ENCODE data around the gene CD164L2. TPM values are rescaled to one million over a fixed set of nuclear protein-coding genes. Genes with fewer than 3 reads are reported as not detected.
"Not testable (repeated sequence)": the region's sequence is repeated elsewhere in the genome, so short reads cannot be mapped to it uniquely, and the experiment has no call there.

The CD164L2 gene
- total RNA-seq, 4 donors from 2014 or later: 0.50 to 0.63 (median 0.54) TPM; not detected in 1

GRCh38 chr1:27406362-27406680 lies 23.2 kb upstream of the CD164L2 start:
- H3K4me1 ChIP-seq: peaks cover 20 to 45% of the 10 kb centered on the region in 2 donors
- intact Hi-C loops (cut with DNase I): no loop called here

DNA sequence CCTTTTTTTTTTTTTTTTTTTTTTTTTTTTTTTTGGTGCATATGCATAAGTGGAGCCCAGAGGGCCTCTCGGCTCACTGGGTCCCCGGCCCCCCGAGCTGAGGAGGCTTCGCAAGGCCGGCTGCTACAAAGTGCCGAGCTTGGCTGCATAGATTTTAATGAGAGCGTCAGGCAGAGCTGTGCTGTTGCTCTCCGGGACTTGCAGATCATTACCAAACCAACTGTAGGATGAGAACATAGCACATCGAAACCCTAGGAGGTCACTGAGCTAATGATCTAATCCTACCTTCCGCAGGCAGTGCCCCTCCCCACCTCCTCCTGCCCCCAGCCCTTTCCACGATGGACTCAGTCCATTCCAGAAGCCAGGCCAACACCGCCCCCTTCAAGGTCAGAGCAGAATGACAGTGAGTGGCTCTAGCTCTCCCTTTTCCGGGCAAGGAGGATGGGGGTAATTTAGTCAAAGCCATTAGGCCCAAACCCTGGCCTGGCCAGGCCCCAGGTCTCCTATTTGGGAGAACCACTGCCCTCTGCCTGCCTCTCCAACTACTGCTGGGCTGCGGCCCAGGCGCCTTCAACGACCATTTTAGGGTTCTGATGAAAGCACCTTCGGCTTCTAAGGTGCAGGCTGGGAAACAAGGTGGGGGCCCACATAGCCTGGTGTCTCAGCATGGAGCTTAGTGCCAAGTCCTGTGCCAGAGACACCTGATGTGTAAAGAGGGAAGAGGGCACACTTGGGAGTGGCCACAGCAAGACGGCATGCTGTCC lies 22.6 kb upstream of the CD164L2 start:
- H3K27me3 ChIP-seq; H3K9me3 ChIP-seq; intact Hi-C loops (cut with DNase I); DNase-seq; H3K4me3 ChIP-seq (replicated peaks in 1 of 3): not testable (repeated sequence)
- Histone ChIP-seq H3K27ac (peak overlapping the region in 2 of 3 donors; percentile 31 to 43), H3K4me1 (peaks cover 20 to 45% of the 10 kb centered on the region in 2 donors), H3K36me3 (peaks cover 23 to 40% of the 10 kb centered on the region in 2 donors)
- 76 to 77% methylated on average over 5 to 11 of the region's 18 CpGs for WGBS, 2 donors

More at GRCh38 chr1:27406362-27406680, 23.2 kb upstream of the CD164L2 start:
- 76 to 80% methylated on average over 4 of the region's 4 CpGs for WGBS, 2 donors
- H3K27me3 ChIP-seq: no peaks in the 10 kb centered on the region
- no peak overlapping the region for H3K4me3 ChIP-seq (replicated peaks in 1 of 3)
- no peak for DNase-seq
- peaks cover 28 to 45% of the 10 kb centered on the region in 2 donors for H3K36me3 ChIP-seq
- no peaks in the 10 kb centered on the region for H3K9me3 ChIP-seq
- peak overlapping the region; percentile 31 to 43 (median 39) for H3K27ac ChIP-seq
- TF ChIP-seq CTCF (IDR thresholded peaks at IDR 0.05) (no peak), POLR2A (IDR thresholded peaks at IDR 0.05) (no peak)

GRCh38 chr1:27405074-27405473 lies 21.9 kb upstream of the CD164L2 start:
- intact Hi-C loops (cut with DNase I): no loop called here
- no peaks in the 10 kb centered on the region for H3K9me3 ChIP-seq
- DNase-seq: no peak
- H3K36me3 ChIP-seq: peaks cover 16 to 33% of the 10 kb centered on the region in 2 donors
- H3K4me3 ChIP-seq (replicated peaks in 1 of 3): no peak overlapping the region
- H3K27me3 ChIP-seq: no peaks in the 10 kb centered on the region
- 62% methylated on average over 3 of the region's 13 CpGs; no CpG with 5 or more reads in 1 of the 2 donors for WGBS, 2 donors
- peak overlapping the region in 2 of 3 donors; percentile 69 to 79 for H3K27ac ChIP-seq
- TF ChIP-seq CTCF (IDR thresholded peaks at IDR 0.05): no peak
- no peak for TF ChIP-seq POLR2A (IDR thresholded peaks at IDR 0.05)
- H3K4me1 ChIP-seq: peaks cover 20 to 49% of the 10 kb centered on the region in 2 donors

DNA sequence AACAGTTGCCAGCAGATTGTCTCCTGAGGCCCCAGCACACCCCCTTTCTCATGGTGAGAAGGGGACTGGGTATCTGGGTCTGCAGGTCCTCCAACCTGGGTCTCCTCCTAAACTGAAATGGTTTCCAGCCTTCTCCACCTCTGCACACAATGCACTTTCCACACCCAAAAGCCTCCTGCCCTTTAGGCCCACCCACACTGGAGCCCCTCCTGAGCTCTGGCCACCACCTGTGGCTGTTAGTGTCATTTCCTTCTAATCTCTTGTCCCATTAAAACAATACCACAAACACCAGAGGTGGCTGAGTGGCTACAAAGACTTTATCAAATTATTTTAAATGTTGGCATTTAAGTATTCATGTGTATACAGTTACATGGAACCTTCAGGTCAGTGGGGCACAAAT lies 20.8 kb upstream of the CD164L2 start:
- peaks cover 13 to 25% of the 10 kb centered on the region in 2 donors for H3K36me3 ChIP-seq
- H3K9me3 ChIP-seq: no peaks in the 10 kb centered on the region
- no peak for TF ChIP-seq CTCF (IDR thresholded peaks at IDR 0.05)
- no peaks in the 10 kb centered on the region for H3K27me3 ChIP-seq
- intact Hi-C loops (cut with DNase I): loop anchor here (5.0 kb wide), 2 partner anchors 203 to 258 kb away; no protein-coding TSS in a partner anchor
- H3K27ac ChIP-seq: peak overlapping the region in 2 of 3 donors; percentile 69 to 79
- H3K4me3 ChIP-seq (replicated peaks in 1 of 3): no peak overlapping the region
- no peak for DNase-seq
- H3K4me1 ChIP-seq: peaks cover 20 to 49% of the 10 kb centered on the region in 2 donors

DNA sequence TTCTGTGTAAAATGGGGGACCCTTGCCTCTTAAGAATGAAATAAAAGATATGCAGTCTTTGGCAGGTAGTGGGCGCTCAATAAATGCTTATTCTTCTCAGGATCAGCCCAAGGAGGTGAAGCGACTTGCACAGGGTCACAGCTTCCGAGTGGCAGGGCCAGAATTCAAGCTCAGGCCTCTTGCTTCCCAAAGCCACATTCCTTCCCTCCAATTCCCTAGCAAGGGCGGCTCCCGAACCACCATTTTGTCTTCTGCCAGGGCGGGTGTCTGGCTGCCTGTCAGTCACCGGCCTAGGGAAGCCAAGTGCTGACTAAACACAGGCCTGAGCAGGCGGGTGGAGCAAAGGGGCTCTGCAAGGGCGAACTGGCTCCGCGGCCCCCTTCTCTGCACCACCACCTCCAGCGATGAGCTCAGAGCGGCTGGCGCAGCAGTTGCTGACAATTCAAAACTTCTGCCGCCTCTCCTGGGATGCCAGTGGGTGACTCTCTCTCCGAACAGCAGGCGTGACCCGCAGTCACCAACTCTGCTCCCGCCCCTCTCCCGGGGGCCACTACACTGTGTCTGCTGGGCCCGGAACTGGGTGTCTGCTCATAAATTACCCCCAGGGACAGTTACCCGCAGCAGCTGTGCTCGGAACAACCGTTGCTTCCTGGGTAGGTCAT lies 20.1 kb upstream of the CD164L2 start:
- Histone ChIP-seq H3K36me3 (peaks cover 13 to 17% of the 10 kb centered on the region in 2 donors), H3K4me3 (replicated peaks in 1 of 3) (no peak overlapping the region), H3K4me1 (peaks cover 20 to 49% of the 10 kb centered on the region in 2 donors), H3K9me3 (no peaks in the 10 kb centered on the region), H3K27me3 (no peaks in the 10 kb centered on the region), H3K27ac (peak overlapping the region; percentile 68 to 79 (median 69))
- peak; percentile 41 to 47 for DNase-seq
- no peak for TF ChIP-seq POLR2A (IDR thresholded peaks at IDR 0.05)
- TF ChIP-seq CTCF (IDR thresholded peaks at IDR 0.05): no peak
- intact Hi-C loops (cut with DNase I): loop anchor here (5.0 kb wide), 2 partner anchors 204 to 259 kb away; no protein-coding TSS in a partner anchor
- 67 to 68% methylated on average over 9 to 22 of the region's 24 CpGs for WGBS, 2 donors

All from thyroid gland (tissue), 4 donors.